NCI-H2196 (cell line): ENCODE data around the gene TMCC2.
"Not testable (repeated sequence)": the region's sequence is repeated elsewhere in the genome, so short reads cannot be mapped to it uniquely, and the experiment has no call there.

ENCODE experiments used
- DNase-seq: peaks from one replicate; lab custom pipeline; 2025; ENCODE audit not compliant: unreplicated experiment; lab: John Stamatoyannopoulos, UW

Gene TMCC2

DNA sequence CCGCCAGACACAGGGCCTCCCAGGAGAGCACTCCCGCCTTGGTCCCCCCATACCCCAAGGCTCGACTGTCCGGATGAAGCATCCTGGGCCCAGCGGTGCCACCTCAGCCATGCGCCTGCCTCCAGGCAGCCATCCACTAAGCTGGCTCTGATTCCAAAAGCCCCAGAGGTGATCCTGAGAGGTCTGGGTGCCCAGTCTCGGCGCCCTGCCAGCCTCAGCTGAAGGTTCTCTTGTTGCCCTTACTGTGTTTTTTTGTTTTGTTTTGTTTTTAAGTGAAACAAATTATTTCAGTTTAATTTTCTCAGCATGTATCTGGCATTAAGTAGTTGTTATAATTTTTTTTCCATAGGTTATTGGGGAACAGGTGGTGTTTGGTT, 48.9 kb downstream of the TMCC2 start:
- DNase-seq: no peak

DNA sequence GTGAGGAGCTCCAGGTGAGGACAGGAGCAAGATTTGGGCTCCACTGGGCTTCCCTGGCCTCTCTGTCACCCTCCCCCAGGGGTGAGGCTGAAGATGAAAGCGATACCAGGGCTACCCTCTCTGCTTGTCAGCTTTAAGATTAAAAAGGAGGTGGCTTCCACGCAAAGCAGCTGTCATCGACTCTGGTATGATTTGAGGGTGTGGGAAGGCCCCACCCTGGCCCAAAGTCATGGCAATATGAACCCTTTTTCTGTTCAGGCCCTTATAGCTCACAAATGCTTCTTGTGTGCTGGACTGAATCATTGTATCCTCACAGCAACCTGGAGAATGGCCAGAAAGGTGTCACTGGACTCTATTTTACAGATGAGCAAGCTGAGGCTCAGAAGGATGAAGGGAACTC, 52.2 kb downstream of the TMCC2 start:
- no peak for DNase-seq

DNA sequence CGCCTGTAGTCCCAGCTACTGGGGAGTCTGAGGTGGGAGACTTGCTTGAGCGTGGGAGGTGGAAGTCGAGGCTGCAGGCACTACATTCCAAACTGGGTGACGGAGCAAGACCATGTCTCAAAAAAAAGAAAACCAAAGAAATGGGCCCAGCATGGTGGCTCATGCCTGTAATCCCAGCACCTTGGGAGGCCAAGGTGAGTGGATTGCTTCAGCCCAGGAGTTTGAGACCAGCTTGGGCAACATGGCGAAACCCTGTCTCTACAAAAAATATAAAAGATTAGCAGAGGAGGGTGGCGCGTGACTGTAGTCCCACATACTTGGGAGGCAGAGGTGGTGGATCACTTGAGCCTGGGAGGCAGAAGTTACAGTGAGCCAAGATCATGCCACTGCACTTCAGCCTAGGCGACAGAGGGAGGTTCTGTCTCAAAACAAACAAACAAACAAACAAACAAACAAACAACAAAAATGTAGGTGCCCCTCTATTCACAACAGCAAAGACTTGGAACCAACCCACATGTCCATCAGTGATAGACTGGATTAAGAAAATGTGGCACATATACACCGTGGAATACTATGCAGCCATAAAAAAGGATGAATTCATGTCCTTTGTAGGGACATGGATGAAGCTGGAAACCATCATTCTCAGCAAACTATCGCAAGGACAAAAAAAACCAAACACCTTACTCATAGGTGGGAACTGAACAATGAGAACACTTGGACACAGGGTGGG, 53.1 kb downstream of the TMCC2 start:
- not testable (repeated sequence) for DNase-seq

- DNase-seq: no peak
These were observed 55.8 kb downstream of the TMCC2 start for GRCh38 chr1:205283270-205284147.

- peak; percentile 96 for DNase-seq
These were observed 56.8 kb downstream of the TMCC2 start for GRCh38 chr1:205284420-205285144.

GRCh38 chr1:205285381-205286101, 57.8 kb downstream of the TMCC2 start:
- no peak for DNase-seq

DNA sequence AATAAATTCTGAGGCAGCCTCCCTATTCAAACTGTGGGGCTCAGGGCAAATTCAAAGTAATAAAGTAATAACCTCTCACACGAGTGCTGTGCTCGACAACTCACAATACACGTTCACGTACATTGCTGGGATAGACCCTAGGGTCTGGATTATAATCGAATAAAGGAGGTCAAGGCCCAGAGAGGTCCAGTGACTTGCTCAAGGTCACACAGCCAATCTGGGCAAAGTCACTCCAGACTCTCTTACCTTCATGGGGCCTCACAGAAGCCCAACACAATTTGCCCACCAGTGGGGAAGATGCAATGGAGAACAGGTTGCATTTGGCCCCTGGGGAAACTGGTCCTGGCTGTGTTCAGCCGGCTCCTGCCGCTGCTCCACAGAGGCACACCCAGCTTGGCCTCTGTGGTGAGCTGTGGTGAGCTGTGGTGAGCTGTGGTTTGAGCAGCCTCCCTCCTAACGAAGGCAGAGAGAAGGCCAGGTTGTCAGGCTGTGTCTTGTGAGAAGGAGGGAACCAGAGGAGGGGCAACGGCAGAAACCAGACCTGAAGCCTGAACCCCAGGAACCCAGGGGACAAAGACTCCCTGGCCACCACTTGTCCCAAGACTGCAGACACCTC, 58.7 kb downstream of the TMCC2 start:
- DNase-seq: no peak

GRCh38 chr1:205287076-205287475, 59.3 kb downstream of the TMCC2 start:
- DNase-seq: no peak

GRCh38 chr1:205287767-205288559, 60.2 kb downstream of the TMCC2 start:
- DNase-seq: no peak

GRCh38 chr1:205291596-205291995, 63.9 kb downstream of the TMCC2 start:
- no peak for DNase-seq

- DNase-seq: no peak
These were observed 65.8 kb downstream of the TMCC2 start for GRCh38 chr1:205293350-205294074.

DNA sequence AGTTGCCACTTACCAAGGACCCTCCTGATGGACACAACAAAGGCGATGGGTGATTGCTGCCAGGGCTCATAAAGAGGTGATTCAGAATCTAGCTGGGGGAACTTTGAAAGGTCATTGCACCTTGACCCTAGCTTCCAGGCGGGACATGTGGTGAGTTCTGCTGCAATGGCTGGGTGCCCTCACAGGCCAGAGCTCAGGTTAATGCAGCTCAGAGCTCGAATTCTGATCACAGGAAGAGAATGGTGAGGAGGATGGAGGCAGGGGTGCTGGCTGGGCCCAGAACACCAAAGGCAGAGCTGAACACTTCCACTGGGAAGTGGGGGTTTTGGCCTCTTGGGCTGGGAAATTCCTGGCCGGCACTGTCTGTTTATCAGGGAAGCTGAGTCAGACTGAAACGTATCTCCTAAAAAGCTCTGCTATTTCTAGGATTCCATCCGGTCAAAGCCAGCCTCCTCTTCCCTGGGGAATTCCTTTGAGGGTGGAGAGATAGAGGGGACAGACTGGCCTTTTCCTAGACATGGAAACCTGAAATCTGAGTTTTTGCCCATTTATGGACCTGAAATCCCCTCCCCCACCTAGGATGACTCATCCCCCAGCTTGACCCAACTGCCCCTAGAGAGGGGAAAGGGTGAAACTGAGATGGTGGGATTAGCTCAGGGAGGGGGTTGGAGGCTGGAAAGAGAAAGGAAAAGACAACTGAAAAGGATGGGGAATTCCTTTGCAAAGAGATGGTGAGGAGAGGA, 66.6 kb downstream of the TMCC2 start:
- DNase-seq: no peak

- DNase-seq: no peak
These were observed 67.2 kb downstream of the TMCC2 start for GRCh38 chr1:205294934-205295333.

DNA sequence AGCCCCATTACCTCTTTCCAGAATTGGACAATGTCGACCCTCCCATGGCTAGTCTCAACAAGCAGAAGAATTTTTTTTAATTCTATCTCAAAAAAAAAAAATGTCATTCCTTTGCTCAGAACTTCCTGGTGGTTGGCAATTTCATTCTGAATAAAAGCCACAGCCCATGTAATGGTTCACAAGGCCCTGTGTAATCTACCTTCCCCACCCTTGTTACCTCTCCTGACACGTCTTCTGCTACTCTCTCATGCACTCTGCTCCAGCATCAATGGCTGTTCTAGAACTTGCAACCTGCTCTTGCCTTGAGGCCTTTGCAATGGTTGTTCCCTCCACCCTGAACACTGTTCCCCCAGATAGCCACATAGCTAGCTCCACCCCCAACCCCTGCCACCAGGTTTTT, 68.4 kb downstream of the TMCC2 start:
- no peak for DNase-seq

- not testable (repeated sequence) for DNase-seq
These were observed 69.9 kb downstream of the TMCC2 start for GRCh38 chr1:205297546-205298177.

DNA sequence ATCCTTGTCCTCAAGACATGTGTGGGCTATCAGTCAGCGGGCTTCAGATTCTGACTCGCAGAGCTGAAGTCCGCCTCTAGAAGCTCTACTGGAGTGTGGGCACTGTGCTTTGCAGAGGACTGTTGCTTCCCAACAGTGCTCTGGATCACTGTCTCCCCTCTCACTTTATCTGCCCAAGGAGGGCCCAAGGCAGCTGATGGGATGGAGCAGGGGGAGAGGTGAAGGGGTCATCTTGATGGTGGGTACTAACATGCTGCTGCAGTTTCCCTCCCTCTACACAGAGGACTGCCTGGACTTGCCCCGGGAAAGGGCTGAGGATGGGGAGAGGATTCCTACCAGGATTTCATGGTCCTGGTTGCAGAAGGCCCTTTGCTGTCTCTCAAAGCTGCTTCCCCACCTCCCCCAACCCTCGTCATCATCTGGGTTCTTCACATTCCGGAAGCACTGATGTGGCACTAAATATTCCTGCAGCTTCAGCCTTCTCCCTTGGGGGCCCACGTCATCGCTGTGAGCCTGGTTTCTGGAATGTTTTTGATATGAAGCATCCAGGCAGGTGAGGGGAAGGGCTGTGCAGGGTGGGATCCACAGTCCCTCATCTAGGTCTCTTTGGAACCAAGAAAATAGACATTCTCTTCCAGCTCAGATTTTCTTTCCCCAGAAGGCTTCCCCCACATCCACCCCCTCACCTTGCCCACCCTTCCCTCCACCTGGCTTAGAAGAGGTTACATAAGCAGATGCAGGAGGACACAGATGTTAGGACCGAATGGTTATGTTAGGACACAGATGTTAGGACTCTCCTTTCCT, 70.6 kb downstream of the TMCC2 start:
- no peak for DNase-seq

- DNase-seq: no peak
These were observed 72.4 kb downstream of the TMCC2 start for GRCh38 chr1:205300149-205300548.
